ENCODE measurements around the gene GNA12.

Gene GNA12

GRCh38 chr7:2787251-2787951, 56.7 kb downstream of the GNA12 start:
- in situ Hi-C loops (cut with MboI; ENCODE audit: low sequenced_read_pairs): no loop called here

- in situ Hi-C loops (cut with MboI; ENCODE audit: low sequenced_read_pairs): no loop called here
Observed at GRCh38 chr7:2786607-2787116, 57.4 kb downstream of the GNA12 start.

- in situ Hi-C loops (cut with MboI; ENCODE audit: low sequenced_read_pairs): no loop called here
Observed at GRCh38 chr7:2785071-2785500, 59.0 kb downstream of the GNA12 start.

GRCh38 chr7:2782565-2782964, 61.5 kb downstream of the GNA12 start:
- in situ Hi-C loops (cut with MboI; ENCODE audit: low sequenced_read_pairs): no loop called here

GRCh38 chr7:2782121-2782520, 62.0 kb downstream of the GNA12 start:
- in situ Hi-C loops (cut with MboI; ENCODE audit: low sequenced_read_pairs): no loop called here

- in situ Hi-C loops (cut with MboI; ENCODE audit: low sequenced_read_pairs): no loop called here
Observed at GRCh38 chr7:2781636-2782035, 62.5 kb downstream of the GNA12 start.

GRCh38 chr7:2779051-2779450, 65.1 kb downstream of the GNA12 start:
- in situ Hi-C loops (cut with MboI; ENCODE audit: low sequenced_read_pairs): no loop called here

GRCh38 chr7:2777898-2778535, 66.1 kb downstream of the GNA12 start:
- in situ Hi-C loops (cut with MboI; ENCODE audit: low sequenced_read_pairs): no loop called here

GRCh38 chr7:2776401-2776800, 67.7 kb downstream of the GNA12 start:
- in situ Hi-C loops (cut with MboI; ENCODE audit: low sequenced_read_pairs): no loop called here

GRCh38 chr7:2775785-2776184, 68.3 kb downstream of the GNA12 start:
- in situ Hi-C loops (cut with MboI; ENCODE audit: low sequenced_read_pairs): no loop called here

GRCh38 chr7:2775376-2775775, 68.7 kb downstream of the GNA12 start:
- in situ Hi-C loops (cut with MboI; ENCODE audit: low sequenced_read_pairs): no loop called here

- in situ Hi-C loops (cut with MboI; ENCODE audit: low sequenced_read_pairs): no loop called here
Observed at GRCh38 chr7:2774935-2775334, 69.2 kb downstream of the GNA12 start.

- in situ Hi-C loops (cut with MboI; ENCODE audit: low sequenced_read_pairs): no loop called here
Observed at GRCh38 chr7:2774280-2774679, 69.8 kb downstream of the GNA12 start.

- in situ Hi-C loops (cut with MboI; ENCODE audit: low sequenced_read_pairs): no loop called here
Observed at GRCh38 chr7:2773608-2774007, 70.5 kb downstream of the GNA12 start.

- in situ Hi-C loops (cut with MboI; ENCODE audit: low sequenced_read_pairs): no loop called here
Observed at GRCh38 chr7:2771274-2771731, 72.8 kb downstream of the GNA12 start.

- in situ Hi-C loops (cut with MboI; ENCODE audit: low sequenced_read_pairs): no loop called here
Observed at GRCh38 chr7:2764621-2765020, 79.5 kb downstream of the GNA12 start.

GRCh38 chr7:2763597-2763996, 80.5 kb downstream of the GNA12 start:
- in situ Hi-C loops (cut with MboI; ENCODE audit: low sequenced_read_pairs): no loop called here

- in situ Hi-C loops (cut with MboI; ENCODE audit: low sequenced_read_pairs): no loop called here
Observed at GRCh38 chr7:2761801-2762497, 82.2 kb downstream of the GNA12 start.

GRCh38 chr7:2761131-2761624, 82.9 kb downstream of the GNA12 start:
- in situ Hi-C loops (cut with MboI; ENCODE audit: low sequenced_read_pairs): no loop called here

- in situ Hi-C loops (cut with MboI; ENCODE audit: low sequenced_read_pairs): no loop called here
Observed at GRCh38 chr7:2760098-2760889, 83.8 kb downstream of the GNA12 start.

- in situ Hi-C loops (cut with MboI; ENCODE audit: low sequenced_read_pairs): no loop called here
Observed at GRCh38 chr7:2759736-2760097, 84.4 kb downstream of the GNA12 start.

Data from HL-60/S4 treated with retinoic acid at 250 ng/mL for 4 days and 3 days (cell line).